Bone marrow (tissue), 2 donors: ENCODE results near the gene SEMA3F.

Experiments used
- DNase-seq, 2 donors: peaks; one replicate each; lab custom pipeline; 2025; lab: John Stamatoyannopoulos, UW

Gene SEMA3F

DNA sequence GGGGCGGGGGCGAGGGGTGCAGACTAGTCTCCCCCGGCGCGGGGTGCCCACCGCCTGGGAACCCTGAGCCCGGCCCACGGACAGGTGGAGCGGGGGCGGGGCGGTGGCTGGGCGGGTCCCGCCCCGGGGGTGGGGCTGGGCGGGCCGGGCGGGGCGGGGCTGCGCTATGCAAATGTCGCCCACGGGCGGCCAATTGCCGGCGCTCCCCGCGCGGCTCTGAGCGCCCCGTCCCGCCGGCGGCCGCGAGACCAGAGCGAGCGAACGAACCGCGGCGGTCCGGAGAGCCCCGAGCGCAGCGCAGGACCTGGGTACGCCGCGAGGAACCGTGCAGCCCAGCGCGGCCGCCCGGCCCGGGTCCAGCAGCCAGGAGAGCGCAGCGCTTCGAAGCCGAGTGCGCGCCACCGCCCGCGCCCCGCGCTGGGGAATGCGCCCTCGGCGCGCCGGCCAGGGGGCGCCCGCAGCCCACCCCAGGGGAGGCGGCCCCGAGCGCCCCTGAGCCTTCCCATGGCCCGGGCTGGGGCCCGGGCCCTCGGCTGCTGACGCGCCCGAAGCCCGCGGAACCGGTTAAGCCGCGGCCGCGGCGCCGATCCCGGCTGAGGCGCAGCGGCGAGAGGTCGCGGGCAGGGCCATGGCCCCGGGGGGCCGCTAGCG is at the start of gene SEMA3F:
SEMA3F (plus strand) TSS at position 485 of the 651 bp plus-strand sequence. CDS start 4,299 bp downstream, outside the sequence.
- peak in 1 of 2 donors; percentile 21 for DNase-seq

GRCh38 chr3:50111757-50112156 is 43.4 kb upstream of the SEMA3F start:
- DNase-seq = no peak

- DNase-seq = no peak
These were observed 42.7 kb upstream of the SEMA3F start for GRCh38 chr3:50112462-50112861.

- no peak for DNase-seq
These were observed 38.0 kb upstream of the SEMA3F start for GRCh38 chr3:50117120-50117519.

DNA sequence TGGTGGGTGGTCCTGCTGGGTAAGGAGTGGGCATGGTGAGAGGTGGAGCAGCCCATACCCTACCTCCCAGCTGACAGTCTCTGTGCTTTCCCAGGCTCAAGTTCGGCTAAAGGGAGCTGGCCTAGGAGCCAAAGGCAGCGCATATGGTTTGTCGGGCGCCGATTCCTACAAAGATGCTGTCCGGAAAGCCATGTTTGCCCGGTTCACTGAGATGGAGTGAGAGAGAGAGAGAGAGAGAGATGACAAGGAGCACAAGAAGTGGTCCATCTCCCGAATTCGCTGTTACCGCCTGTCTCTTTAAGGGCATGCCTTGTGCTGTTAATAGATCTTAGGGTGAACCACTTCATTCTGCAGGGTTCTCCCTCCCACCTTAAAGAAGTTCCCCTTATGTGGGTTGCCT is 36.9 kb upstream of the SEMA3F start:
- DNase-seq = no peak

- no peak for DNase-seq
These were observed 35.3 kb upstream of the SEMA3F start for GRCh38 chr3:50119786-50120185.

DNA sequence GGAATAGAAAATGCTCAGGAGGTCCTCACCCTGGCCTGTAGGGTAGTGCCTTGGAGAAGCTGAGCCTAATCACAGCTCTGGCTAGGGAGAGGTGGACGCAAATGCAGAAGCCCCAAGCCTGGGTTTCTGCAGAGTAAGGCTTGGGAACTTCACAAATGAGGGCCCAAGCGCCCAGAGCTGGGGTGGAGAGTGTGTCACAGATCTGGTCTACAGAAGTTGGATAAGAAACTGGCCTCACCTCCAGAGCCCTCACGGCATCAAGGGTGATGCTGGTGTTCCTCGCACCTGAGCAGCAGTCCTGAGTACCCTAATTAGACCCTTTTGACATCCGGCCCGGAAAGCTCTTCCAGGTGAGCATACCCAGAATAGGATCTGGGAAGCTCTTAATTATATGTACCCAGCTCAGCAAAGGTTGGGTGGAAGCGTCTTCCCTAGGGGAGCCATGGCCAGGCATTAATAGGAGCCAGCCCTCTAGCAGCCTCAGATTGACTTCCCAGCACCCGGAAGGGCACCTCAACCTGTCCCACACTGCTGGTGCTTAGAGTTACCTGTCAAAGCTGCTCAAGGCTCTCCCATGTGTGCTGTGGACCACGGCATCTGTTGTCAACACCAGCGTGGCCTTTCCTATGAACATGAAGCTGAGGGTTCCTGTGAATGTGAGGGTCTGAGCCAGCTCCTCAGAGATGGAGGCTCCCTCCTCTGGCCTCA is 34.6 kb upstream of the SEMA3F start:
- no peak for DNase-seq

DNA sequence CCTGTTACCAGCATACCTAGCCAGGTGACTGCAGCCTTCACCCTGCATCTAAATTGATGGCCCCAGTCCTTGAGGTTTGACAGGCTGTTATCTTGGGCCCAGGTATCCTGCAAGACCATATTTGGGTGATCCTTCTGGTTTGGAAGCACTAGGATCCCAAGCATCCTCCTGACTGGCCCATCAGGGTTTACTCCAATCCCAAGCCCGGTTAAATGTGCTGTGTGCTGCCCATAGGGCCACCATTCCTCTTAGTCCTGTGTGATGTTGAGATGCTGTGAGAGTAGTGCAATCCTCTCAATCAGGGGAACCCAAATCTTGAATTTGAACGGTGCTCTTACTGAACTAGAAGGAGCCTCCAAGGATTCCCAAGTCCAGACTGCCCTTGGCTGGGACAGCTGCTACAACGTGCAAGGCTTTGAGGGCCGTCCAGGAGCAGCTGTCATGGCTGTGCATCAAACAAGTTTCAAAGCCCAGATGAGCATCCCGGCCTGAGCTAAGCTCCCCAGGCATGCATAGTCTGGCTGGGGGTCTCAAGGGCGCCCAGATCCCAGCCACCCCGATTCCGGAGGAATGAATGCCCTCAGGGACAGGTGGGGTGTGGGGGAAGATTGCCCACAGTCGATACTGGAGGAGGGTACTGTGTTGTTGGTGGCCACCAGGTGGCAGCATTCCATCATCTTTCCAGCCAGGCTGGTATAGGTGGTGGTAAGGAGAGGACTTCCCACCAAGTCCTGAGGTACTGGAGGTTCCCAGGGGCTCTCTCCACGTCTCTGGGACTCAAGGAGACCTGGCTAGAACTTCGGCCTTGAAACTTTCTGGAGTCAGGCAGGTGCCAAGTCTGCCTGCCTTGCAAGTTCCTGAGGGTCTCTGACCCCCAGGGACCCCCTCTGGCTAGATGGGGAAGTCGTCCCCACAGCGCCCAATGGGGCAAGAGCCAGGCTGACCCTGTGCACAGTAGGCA is 33.8 kb upstream of the SEMA3F start:
- peak; percentile 29 to 38 for DNase-seq

DNA sequence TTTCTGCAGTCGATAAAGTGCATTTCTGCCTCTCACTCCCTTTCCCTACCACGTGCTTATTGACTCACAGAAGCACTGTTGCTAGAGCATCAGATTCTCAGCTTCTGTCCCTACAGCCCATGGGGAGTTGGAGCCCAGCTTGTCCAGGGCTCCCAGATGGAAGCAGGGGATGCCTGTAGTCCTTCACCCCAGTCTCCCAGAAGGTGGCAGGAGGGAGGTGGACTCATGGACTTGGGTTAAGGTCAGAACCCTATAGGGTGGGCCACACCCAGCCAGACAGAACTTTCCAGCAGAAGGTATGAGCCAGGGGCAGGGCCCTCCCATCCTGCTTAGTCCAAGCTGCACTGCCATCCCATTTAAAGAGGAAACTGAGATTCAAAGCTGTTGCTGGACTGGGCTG is 33.1 kb upstream of the SEMA3F start:
- DNase-seq = no peak

- no peak for DNase-seq
These were observed 32.3 kb upstream of the SEMA3F start for GRCh38 chr3:50122661-50123391.

- DNase-seq = no peak
These were observed 31.6 kb upstream of the SEMA3F start for GRCh38 chr3:50123394-50124051.

DNA sequence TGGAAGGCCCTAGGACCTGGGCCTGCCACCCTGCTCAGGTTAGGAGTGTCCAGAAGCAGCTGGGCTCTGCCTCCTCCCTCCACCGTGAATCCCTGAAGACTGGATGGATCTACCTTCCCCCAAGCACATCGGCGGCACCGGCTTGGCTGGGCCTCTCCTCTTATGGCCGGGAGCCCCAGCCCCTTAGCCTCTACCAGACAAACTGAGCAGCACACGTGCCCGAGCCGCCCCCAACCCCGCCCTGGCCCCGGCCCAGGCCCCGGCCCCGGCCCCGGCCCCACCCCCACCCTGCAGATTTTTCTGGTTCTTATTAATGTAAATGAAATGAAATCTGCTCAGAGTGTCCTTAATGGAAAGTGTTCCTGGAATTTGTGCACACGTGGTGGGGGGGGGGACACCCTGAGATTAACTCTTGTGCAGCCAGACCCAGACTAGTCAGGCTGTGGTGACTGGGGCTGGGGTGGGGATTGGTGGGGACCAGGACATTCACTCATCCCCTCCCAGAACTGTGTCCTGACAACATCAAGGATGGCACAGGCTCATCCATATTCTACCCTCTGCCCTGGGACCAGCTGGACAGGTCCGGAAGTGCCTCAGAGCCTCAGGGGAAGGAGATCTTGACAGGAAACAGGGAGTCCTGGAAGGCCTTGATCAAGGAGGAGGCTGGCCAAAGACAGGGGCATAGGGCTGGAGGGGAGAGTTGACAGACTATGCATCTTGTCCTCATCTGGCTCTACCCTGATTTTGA is 30.9 kb upstream of the SEMA3F start:
- no peak for DNase-seq

- DNase-seq = no peak
These were observed 30.3 kb upstream of the SEMA3F start for GRCh38 chr3:50124800-50125178.

DNA sequence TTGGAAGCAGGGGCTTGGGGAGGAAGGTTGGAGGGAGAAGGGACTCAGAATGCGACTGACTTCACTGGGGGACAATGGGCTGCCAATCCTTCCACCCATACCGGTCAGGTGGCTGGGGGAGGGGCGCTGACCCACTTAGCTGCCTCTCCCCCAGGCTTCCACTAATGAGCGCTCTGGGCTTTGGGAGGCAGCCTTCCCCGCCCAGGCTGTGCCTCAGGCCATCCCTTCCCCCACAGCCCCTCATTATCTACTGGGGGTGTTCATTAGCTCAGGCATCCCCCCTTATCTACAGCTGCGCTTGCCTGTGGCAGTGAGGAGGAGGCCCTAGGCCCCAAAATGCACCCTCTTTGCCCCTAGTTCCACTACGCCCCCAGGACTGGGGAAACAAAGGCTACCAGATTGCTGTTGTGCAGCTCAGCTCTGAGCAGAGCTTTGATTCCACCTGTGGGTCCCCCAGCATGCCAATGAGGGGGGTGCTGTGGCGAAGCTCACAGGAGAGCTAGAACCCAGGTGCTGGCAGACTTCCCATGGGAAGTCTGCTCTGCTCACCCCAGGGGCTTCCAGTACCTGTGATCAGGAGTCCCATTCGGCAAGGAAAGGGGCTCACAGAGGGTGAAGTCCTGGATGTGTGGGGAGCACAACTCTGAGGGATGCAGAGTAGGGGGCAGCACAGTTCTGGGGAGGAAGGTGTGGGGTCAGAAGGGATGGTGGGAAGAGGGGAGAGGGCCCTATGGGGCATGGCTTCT is 29.4 kb upstream of the SEMA3F start:
- DNase-seq = no peak

DNA sequence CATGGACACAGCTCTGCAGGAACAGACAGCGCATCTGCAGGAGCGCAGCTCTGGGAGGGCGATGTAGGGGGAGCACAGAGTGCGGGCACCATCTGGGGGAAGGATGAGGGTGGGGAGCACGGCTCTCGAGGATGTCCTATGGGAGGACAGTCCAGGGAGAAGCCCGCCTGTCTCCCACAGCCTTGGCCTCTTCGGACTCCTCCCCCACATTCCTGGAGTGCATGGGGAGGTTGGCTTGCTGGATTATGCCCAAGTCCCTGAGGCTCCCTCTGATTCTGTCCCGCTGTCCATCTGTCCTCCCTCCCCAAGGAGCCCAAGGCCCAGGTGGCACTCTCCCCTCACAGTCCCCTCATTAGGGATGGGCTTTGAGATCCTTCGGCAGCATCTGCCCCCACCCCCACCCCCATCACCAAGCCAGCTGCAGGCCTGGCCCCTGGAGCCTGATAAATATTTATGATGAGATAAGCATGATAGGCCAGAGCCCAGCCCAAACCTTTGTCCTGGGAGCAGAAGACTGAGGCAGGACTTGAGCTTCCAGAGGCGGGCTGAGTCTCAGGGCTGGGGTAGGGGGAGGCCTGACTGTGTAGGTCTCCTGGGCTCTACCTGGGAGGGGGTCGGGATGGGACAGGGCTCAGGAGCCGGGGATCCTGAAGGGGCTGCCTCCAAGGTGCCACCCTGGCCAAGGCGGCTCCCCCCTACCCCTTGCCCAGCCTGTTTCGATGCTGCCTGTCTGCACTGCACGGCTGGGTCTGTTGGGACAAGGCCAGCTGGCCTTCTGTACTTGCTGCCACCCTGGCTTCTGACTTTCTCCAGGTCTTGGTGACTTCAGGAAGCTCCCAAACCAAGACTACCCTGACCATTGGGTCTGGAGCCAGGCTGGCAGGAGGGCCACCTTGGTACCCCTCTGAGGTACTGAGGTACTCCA is 28.6 kb upstream of the SEMA3F start:
- DNase-seq = no peak

DNA sequence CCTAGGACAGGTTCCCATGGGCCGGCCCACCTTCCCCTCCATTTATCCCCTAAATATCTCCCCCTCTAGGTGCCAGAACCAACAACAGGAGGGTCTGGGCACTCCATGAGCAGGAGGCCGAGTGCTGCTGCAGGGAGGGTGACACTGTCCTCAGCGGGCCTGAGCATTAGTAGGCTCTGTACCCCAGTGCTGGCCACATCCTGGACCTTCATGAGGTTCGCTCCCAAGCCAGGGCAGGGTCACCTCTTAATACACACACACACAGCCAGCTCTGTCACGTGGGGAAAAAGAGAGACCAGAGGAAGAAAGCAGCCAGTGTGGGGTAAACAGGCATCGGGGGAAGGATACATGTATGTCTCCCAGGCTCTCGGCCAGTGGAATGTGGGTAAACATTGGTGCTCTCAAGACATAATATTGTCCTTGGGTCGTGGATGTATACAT is 27.9 kb upstream of the SEMA3F start:
- DNase-seq = no peak

DNA sequence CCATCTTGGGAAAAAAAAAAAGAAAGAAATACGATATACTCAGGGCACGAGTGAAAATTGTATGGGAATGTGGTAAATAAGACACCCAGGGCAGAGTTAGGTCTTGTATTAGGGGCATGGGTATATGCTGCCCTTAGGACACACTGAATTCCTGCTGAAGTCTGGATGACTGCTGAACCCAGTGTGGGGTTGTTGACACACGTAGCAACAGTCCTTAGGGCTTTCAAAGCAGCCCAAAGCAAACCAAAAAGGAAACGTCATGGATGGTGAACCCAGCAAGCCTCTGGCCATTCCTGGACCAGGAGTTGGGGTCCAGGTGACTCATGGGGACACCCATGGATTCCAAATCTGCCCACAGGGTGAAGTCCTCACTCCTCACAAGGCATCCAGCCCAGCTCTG is 27.1 kb upstream of the SEMA3F start:
- DNase-seq = no peak

- no peak for DNase-seq
These were observed 24.7 kb upstream of the SEMA3F start for GRCh38 chr3:50130436-50130835.
